Activated CD4-positive, alpha-beta memory T cell treated with anti-CD3 and anti-CD28 coated beads for 36 hours (primary cell): ENCODE results near the gene EMILIN2. TPM values are rescaled to one million over a fixed set of nuclear protein-coding genes. Genes with fewer than 3 reads are reported as not detected.

Experiments used
- total RNA-seq, 2 experiments: library from RNA; stranded (reverse); gene quantifications; one replicate each; pipeline ENCODE4 v1.2.3, GENCODE V29; 2021

EMILIN2 gene
- total RNA-seq, 2 experiments from 2014 or later: 18.7 to 20.1 TPM

Other genes starting within 250 kb of the EMILIN2 start
- 10 to 100 TPM; 86.0 to 94.5 TPM for gene SMCHD1, start 191.3 kb upstream of the EMILIN2 start, total RNA-seq
- gene LPIN2, start 166.1 kb downstream of the EMILIN2 start, total RNA-seq: 100 to 1,000 TPM; 102 to 107 TPM